Fibroblast of villous mesenchyme (primary cell): ENCODE measurements around the gene UGT1A8. TPM values are rescaled to one million over a fixed set of nuclear protein-coding genes. Genes with fewer than 3 reads are reported as not detected.
"Not testable (repeated sequence)": the region's sequence is repeated elsewhere in the genome, so short reads cannot be mapped to it uniquely, and the experiment has no call there.

Experiments used
- DNase-seq: peaks from one replicate; pipeline ENCODE4 v3.0.0-alpha.2; 2010; ENCODE audit warnings: low read depth
- H3K4me3 ChIP-seq: 2 replicates; pipeline ENCODE4 v1.5.1; 2011; ENCODE audit warnings: low read depth, mild to moderate bottlenecking, low read length
- total RNA-seq: library from RNA; depleted of rRNA; stranded (reverse); fragments of >200 nt; gene quantifications from 2 replicates; pipeline ENCODE4 v1.2.3, GENCODE V29; 2012
- TF ChIP-seq, protein P1 (sequence below): IDR thresholded peaks from 2 replicates; pipeline ENCODE4 v1.5.1; 2012; ENCODE audit warnings: low read depth, mild to moderate bottlenecking, low read length; ENCODE audit not compliant: insufficient read depth

UGT1A8 gene
- total RNA-seq, 1 donor = under 0.01 TPM

GRCh38 chr2:233605680-233606079, 11.8 kb upstream of the UGT1A8 start:
- no peak overlapping the region for H3K4me3 ChIP-seq
- no peak for DNase-seq
- TF ChIP-seq, protein P1, sequence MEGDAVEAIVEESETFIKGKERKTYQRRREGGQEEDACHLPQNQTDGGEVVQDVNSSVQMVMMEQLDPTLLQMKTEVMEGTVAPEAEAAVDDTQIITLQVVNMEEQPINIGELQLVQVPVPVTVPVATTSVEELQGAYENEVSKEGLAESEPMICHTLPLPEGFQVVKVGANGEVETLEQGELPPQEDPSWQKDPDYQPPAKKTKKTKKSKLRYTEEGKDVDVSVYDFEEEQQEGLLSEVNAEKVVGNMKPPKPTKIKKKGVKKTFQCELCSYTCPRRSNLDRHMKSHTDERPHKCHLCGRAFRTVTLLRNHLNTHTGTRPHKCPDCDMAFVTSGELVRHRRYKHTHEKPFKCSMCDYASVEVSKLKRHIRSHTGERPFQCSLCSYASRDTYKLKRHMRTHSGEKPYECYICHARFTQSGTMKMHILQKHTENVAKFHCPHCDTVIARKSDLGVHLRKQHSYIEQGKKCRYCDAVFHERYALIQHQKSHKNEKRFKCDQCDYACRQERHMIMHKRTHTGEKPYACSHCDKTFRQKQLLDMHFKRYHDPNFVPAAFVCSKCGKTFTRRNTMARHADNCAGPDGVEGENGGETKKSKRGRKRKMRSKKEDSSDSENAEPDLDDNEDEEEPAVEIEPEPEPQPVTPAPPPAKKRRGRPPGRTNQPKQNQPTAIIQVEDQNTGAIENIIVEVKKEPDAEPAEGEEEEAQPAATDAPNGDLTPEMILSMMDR = no peak

DNA sequence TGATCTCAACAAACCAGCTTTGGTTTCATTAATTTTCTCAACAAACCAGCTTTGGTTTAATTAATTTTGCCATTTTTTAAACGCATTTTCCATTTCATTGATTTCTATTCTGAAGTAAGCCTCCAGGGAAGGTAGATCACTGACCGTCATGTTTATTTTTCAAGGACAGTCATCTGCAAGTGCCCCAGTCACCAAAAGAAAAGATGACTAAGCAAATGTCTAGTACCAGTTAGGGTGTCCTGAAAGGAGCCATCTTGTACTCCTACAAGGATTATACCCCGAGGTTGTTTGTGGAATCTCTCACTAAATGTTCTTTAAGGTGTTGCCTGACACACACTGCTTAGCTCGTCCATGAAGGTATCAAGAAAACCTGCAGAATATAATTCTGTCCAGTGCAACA, 6.1 kb upstream of the UGT1A8 start:
- no peak overlapping the region for H3K4me3 ChIP-seq
- TF ChIP-seq, protein P1 = no peak
- DNase-seq = no peak

DNA sequence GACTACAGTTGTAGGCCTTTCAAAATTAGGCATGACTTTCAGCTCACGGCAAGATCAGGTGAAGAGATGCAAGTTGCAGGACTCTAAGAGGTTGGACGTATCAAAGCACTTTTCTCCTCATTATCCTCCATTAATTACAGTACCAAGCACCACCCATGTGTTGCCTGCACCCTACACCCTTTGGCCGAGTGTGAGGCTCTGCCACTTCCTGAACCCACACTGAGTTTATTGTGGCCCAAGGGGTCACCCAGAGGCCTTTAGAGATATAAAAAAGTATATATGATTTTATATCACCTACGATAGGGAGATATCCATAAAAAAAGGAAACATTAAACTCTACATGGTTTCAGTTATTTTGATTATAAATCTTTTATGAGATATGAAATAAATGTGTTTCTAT, 2.8 kb downstream of the UGT1A8 start:
- no peak for DNase-seq
- no peak overlapping the region for H3K4me3 ChIP-seq
- TF ChIP-seq, protein P1 = no peak

DNA sequence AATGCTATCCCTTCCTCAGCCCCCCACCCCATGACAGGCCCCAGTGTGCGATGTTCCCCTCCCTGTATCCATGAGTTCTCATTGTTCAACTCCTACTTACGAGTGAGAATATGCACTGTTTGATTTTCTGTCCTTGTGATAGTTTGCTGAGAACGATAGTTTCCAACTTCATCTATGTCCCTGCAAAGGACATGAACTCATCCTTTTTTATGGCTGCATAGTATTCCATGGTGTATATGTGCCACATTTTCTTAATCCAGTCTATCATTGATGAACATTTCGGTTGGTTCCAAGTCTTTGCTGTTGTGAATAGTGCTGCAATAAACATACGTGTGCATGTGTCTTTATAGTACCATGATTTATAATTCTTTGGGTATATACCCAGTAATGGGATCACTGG, 4.4 kb downstream of the UGT1A8 start:
- not testable (repeated sequence) for H3K4me3 ChIP-seq, DNase-seq

DNA sequence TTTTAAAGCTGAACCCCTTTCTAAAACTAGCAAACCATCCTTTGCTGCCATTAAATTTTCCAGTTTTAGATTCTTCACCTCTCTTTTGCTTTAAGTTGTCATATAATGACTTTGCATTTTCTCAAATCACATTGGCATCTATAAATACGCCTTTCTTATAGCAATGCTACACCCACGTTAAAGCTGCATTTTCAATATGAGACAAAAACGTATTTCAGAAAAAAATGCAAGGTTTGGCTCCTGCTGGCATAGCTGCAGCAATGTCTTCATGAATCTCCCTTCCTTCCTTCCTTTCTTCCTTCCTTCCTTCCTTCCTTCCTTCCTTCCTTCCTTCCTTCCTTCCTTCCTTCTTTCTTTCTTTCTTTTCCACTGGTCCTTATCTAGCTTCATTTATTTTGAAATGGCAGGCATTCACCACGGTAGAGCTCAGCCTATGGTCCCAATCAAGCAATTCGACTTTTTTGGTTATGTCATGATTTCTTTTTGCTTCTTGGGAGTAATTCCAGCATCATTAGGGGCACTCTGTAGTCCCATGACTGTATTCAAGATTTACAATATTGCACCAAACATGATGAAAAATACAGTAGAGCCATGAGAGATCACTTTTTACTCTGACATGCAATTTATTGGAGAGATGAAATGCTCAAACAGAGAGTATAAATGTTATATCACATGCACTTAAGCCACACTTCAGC, 10.0 kb downstream of the UGT1A8 start:
- TF ChIP-seq, protein P1 = no peak
- no peak for DNase-seq
- H3K4me3 ChIP-seq = no peak overlapping the region

DNA sequence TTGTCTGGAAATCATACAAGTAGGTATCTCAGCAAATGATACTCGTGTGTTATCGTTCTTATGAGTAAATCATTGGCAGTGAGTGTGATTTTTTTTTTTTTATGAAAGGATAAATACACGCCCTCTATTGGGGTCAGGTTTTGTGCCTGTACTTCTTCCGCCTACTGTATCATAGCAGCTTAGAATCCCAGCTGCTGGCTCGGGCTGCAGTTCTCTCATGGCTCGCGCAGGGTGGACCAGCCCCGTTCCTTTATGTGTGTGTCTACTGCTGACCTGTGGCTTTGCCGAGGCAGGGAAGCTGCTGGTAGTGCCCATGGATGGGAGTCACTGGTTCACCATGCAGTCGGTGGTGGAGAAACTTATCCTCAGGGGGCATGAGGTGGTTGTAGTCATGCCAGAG, 18.9 kb downstream of the UGT1A8 start, which contains the start of gene UGT1A10:
Gene UGT1A10 (plus strand): TSS at position 143 of the 400 bp plus-strand sequence. CDS start 75 bp downstream, at position 218.
- H3K4me3 ChIP-seq, DNase-seq: not testable (repeated sequence)

DNA sequence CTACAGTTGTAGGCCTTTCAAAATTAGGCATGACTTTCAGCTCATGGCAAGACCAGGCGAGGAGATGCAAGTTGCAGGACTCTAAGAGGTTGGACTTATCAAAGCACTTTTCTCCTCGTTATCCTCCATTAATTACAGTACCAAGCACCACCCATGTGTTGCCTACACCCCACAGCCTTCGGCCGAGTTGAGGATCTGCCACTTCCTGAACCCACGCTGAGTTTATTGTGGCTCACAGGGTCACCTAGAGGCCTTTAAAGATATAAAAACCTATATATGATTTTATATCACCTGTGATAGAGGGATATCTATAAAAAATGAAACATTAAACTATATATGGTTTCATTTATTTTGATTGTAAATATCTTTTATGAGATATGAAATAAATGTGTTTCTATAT, 21.4 kb downstream of the UGT1A8 start:
- H3K4me3 ChIP-seq = no peak overlapping the region
- no peak for DNase-seq
- TF ChIP-seq, protein P1 = no peak

- no peak for DNase-seq
- H3K4me3 ChIP-seq = no peak overlapping the region
- TF ChIP-seq, protein P1 = no peak
Measured at GRCh38 chr2:233639860-233640259, 22.4 kb downstream of the UGT1A8 start.
